Measurements from ENCODE around the gene ARHGEF25.
"Not testable (repeated sequence)": the region's sequence is repeated elsewhere in the genome, so short reads cannot be mapped to it uniquely, and the experiment has no call there.

The ARHGEF25 gene

GRCh38 chr12:57622293-57623245, 11.3 kb downstream of the ARHGEF25 start:
- DNase-seq, result no peak

GRCh38 chr12:57623385-57623784, 12.2 kb downstream of the ARHGEF25 start:
- DNase-seq, result no peak

- DNase-seq, result no peak
These were observed 12.7 kb downstream of the ARHGEF25 start for GRCh38 chr12:57623811-57624390.

- no peak for DNase-seq
These were observed 13.4 kb downstream of the ARHGEF25 start for GRCh38 chr12:57624441-57625220.

- DNase-seq, result no peak
These were observed 14.2 kb downstream of the ARHGEF25 start for GRCh38 chr12:57625261-57626032.

GRCh38 chr12:57626111-57626920, 15.1 kb downstream of the ARHGEF25 start:
- DNase-seq, result no peak

GRCh38 chr12:57626921-57627445, 15.7 kb downstream of the ARHGEF25 start:
- DNase-seq, result no peak

- no peak for DNase-seq
These were observed 16.5 kb downstream of the ARHGEF25 start for GRCh38 chr12:57627501-57628279.

- DNase-seq, result no peak
These were observed 17.3 kb downstream of the ARHGEF25 start for GRCh38 chr12:57628280-57629191.

- DNase-seq, result no peak
These were observed 18.7 kb downstream of the ARHGEF25 start for GRCh38 chr12:57629897-57630471.

- DNase-seq, result no peak
These were observed 19.7 kb downstream of the ARHGEF25 start for GRCh38 chr12:57630891-57631433.

GRCh38 chr12:57631566-57632072, 20.4 kb downstream of the ARHGEF25 start:
- no peak for DNase-seq

GRCh38 chr12:57632073-57632957, 21.1 kb downstream of the ARHGEF25 start:
- DNase-seq, result no peak

- no peak for DNase-seq
These were observed 22.0 kb downstream of the ARHGEF25 start, which contains the start of gene B4GALNT1 for GRCh38 chr12:57632958-57633840. Gene B4GALNT1, minus strand, starts transcription at chr12:57633201. Its CDS starts 1,069 bp downstream, at chr12:57632132.

GRCh38 chr12:57636731-57637130, 25.5 kb downstream of the ARHGEF25 start:
- DNase-seq, result not testable (repeated sequence)

GRCh38 chr12:57637364-57637763, 26.1 kb downstream of the ARHGEF25 start:
- no peak for DNase-seq
